ENCODE data around the gene HS1BP3. TPM values are rescaled to one million over a fixed set of nuclear protein-coding genes. Genes with fewer than 3 reads are reported as not detected.

HS1BP3 gene
- total RNA-seq, 1 donor from 2014 or later: 37.9 TPM

- no peak for DNase-seq (ENCODE audit: low spot score)
Measured at GRCh38 chr2:20674974-20675679, 24.2 kb upstream of the HS1BP3 start.

GRCh38 chr2:20674309-20674965 lies 23.5 kb upstream of the HS1BP3 start:
- DNase-seq (ENCODE audit: low spot score): no peak

GRCh38 chr2:20673686-20674308 lies 22.9 kb upstream of the HS1BP3 start:
- no peak for DNase-seq (ENCODE audit: low spot score)

- no peak for DNase-seq (ENCODE audit: low spot score)
Measured at GRCh38 chr2:20672201-20672951, 21.5 kb upstream of the HS1BP3 start.

- DNase-seq (ENCODE audit: low spot score): no peak
Measured at GRCh38 chr2:20671736-20672080, 20.8 kb upstream of the HS1BP3 start.

GRCh38 chr2:20671036-20671735 lies 20.3 kb upstream of the HS1BP3 start:
- DNase-seq (ENCODE audit: low spot score): no peak

GRCh38 chr2:20670315-20671035 lies 19.6 kb upstream of the HS1BP3 start:
- no peak for DNase-seq (ENCODE audit: low spot score)

- no peak for DNase-seq (ENCODE audit: low spot score)
Measured at GRCh38 chr2:20669562-20670314, 18.8 kb upstream of the HS1BP3 start.

- DNase-seq (ENCODE audit: low spot score): no peak
Measured at GRCh38 chr2:20668871-20669475, 18.1 kb upstream of the HS1BP3 start.

GRCh38 chr2:20668451-20668850 lies 17.6 kb upstream of the HS1BP3 start:
- peak; percentile 42 for DNase-seq (ENCODE audit: low spot score)

GRCh38 chr2:20667531-20668401 lies 16.9 kb upstream of the HS1BP3 start:
- DNase-seq (ENCODE audit: low spot score): peak; percentile 74

- DNase-seq (ENCODE audit: low spot score): no peak
Measured at GRCh38 chr2:20667151-20667530, 16.2 kb upstream of the HS1BP3 start.

- DNase-seq (ENCODE audit: low spot score): peak; percentile 84
Measured at GRCh38 chr2:20666304-20667150, 15.6 kb upstream of the HS1BP3 start, which contains the start of gene GDF7. Gene GDF7 (plus strand): TSS chr2:20667144. CDS start chr2:20667240, 96 bp downstream.

- DNase-seq (ENCODE audit: low spot score): peak; percentile 48
Measured at GRCh38 chr2:20666005-20666303, 15.1 kb upstream of the HS1BP3 start.

- DNase-seq (ENCODE audit: low spot score): peak; percentile 45
Measured at GRCh38 chr2:20665243-20666004, 14.5 kb upstream of the HS1BP3 start.

- DNase-seq (ENCODE audit: low spot score): no peak
Measured at GRCh38 chr2:20664431-20665242, 13.7 kb upstream of the HS1BP3 start.

GRCh38 chr2:20664071-20664390 lies 13.1 kb upstream of the HS1BP3 start:
- no peak for DNase-seq (ENCODE audit: low spot score)

All from ureter (tissue), 1 donor.